Activated T-cell treated with anti-CD3 and anti-CD28 coated beads, Interleukin-2, amount 50 U/mL, for 1 hour (primary cell): Measurements from ENCODE around the gene GPX4.

Source experiments
- DNase-seq: peaks from one replicate; pipeline ENCODE4 v3.0.0-alpha.2; 2020

Gene GPX4

GRCh38 chr19:1085676-1086442 lies 17.9 kb upstream of the GPX4 start:
- peak; percentile 33 for DNase-seq

DNA sequence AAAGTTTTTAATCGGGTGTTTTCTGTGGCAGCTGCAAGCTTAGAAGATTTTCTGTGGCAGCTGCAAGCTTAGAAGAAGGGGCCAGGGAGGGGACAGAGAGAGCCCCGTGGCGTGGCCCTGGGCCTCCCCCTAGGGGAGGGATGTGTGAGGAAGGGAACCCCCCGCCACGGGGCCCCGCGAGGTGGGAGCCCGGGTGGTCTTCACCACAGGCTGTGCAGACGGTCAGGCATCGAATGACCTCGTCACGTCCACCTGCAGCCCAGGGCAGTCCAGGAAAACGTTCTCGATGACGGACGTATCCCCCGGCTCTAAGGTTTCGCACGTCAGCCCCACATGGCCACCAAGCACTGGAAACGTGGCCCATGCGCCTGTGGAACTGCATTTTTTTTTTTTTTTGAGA lies 17.2 kb upstream of the GPX4 start:
- no peak for DNase-seq

DNA sequence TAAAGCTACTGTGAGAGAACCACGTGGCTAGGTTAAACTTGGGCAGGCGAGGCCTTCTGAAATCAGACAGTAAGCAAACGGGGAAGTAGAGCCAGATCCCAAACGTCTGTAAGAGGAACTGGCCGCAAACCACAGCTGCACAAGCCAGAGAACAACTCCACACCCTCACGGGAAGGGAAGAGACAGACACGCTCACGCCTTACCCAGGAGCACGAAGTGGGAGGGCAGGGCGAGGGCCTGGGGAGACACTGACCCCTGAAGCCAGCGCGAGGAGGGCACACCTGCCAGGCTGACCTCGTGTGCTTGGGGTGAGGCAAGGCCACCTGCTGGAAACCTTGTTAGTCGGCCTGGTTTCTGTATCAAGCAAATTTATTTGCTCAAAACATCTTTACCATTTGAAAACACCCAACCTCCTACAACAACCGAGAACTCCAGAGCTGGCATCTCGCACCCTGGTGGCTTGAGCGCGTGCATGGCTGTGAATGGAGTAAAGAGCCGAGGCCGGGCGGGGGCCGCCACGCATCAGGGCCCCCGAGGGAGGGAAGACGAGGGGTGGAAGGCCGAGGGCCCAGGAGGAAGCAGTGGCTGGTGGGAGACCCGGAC lies 15.9 kb upstream of the GPX4 start:
- peak; percentile 65 for DNase-seq

DNA sequence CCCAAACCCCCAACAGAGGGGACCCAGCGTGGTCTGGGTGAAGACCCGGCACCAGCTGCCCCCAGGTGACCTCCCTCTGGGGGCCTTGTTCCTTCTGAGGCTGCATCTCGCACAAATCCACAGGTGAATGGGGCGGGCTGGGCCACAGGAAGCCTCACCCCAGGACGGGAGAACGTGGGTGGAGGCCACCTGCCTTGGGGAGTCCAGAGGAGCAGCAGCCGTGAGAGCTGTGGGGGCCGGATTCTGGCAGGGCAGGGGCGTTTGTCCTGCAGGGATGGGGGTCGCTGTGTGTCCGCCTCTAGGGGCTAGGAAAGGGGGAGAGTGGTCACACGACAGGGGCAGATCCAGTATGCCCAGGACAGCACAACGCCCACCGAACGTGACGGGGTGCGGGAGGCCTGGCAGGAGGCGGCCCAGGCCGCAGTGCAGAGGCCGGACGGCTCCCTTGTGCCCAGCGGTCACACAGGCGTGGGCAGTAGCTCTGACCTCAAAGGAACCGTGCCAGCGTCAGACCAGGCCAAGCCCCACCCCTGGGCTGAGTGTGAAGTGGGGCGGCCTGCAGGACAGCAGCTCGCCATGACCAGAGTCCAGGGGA lies 15.3 kb upstream of the GPX4 start:
- DNase-seq, result no peak

DNA sequence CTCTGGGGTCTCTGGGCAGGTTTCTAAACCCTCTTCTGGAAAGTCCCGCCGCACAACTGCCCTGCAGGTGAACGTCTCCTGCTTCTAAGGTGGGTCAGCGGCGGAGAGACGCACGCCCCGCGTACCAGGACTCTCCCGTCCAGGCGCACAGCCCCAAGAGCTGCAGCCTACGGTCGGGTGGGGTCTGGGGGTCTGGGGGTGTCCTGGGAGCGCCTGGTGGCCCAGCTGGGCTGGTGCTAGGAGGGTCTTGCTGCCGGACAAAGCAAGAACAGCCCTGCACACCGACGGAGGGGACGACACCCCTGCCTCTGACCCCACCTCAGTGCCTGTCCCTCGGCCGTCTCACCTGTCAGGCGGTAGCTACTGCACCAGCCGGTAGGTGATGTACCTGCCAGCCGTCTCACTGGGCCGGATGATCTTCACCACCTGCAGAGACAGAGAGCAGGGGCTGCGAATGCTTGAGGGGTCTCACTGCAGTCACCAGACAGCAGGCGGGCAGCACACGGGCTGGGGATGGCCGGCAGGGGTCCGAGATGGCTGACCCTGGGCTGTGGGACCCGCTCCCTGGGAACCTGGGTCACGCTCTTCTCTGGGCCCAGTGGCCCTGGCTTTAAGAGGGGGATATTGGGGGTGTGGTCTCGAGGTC lies 14.5 kb upstream of the GPX4 start:
- DNase-seq, result no peak

GRCh38 chr19:1089891-1090290 lies 13.9 kb upstream of the GPX4 start:
- peak; percentile 53 for DNase-seq

DNA sequence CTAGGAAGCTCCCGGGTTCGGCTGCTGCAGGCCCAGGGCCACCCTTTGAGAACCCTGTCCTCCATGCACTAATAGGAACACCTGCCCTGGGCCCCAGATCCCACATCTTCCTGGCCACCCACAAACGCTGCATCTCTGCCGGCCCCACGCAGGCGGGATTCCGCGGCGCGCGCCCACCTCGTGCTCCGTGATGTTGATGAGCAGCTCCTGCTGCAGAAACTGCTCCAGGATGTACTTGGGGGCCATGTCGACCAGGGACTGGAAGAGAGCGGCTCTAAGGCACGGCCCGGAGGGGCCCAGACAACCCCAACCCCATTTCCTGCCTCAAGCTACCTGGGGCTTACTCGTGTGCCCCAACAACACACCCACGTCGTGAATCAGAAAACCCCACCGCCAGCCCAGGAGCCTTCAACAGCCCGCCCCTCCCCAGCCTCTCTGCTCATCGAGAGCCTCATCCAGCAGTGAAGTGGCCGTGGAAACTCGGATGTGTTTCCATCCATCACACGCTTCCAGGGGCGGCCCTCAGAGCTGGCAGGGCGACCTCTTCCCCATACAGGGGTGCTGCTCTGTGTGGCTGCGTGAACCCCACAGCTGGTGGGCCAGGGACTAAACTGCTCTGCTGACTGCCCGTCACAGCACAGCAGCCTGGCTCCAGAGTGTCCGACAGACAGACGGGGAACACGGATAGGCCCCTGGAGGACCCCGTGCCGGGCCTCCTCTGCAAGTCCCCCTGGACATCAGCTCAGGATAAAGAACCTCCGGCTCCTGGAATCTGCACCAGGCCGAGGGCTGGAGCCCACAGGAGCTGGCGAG lies 12.9 kb upstream of the GPX4 start:
- DNase-seq, result peak; percentile 46

DNA sequence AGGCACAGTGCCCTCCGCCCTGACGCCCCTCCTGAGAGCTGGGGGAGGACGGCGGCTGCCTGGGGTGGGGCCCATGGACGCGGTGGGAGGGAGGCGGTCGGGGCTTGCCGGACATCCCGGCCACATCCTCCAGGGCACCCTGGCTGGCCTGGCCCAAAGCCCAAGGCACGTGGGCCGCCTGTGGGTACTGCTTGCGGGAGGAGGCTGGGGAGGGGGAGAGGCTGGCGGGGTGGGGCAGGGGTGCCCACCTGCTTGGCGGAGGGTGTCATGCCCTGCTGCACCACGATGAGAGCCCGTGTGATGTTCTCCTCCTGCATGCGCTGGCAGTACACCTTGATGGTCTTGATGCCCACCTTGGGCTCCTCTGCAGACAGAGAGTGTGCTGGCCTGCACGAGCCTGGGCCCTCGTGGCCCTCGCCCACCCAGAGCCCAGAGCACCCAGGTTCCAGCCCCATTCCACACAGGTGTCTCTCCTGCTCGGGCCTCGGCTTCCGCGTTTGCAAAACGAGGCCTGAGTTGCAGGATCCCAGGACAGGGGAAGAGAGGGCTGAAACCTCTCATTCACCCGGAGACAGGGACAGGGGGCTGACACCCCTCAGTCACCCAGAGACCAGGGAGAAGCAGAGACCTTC lies 12.1 kb upstream of the GPX4 start:
- DNase-seq, result no peak

DNA sequence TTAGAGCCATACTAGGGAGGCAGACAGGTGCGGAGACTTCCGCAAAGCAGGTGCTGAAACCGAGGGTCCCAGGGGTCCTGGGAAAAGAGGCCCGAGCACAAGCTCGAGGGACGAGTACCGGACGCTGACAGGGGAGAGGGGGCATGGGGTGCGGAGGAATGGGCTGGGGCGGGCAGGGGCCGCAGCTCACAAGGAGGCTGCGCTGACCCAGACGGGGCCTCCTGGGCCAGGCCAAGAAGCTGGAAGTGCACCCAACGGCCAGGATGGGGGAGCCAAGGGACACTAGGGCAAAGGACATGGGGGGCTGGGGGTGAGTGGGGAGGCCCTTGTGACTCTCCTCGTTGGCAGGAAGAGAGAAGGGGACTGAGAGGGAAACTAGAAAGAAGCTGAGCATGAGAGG lies 10.5 kb upstream of the GPX4 start:
- DNase-seq, result no peak

- no peak for DNase-seq
These were observed 9.8 kb upstream of the GPX4 start for GRCh38 chr19:1093811-1094553.

- no peak for DNase-seq
These were observed 9.2 kb upstream of the GPX4 start for GRCh38 chr19:1094655-1094977.

GRCh38 chr19:1094978-1095701 lies 8.7 kb upstream of the GPX4 start, which contains the start of gene POLR2E:
Gene POLR2E, minus strand, starts transcription at chr19:1095375. Its CDS starts 60 bp downstream, at chr19:1095315.
- peak; percentile 99 for DNase-seq

DNA sequence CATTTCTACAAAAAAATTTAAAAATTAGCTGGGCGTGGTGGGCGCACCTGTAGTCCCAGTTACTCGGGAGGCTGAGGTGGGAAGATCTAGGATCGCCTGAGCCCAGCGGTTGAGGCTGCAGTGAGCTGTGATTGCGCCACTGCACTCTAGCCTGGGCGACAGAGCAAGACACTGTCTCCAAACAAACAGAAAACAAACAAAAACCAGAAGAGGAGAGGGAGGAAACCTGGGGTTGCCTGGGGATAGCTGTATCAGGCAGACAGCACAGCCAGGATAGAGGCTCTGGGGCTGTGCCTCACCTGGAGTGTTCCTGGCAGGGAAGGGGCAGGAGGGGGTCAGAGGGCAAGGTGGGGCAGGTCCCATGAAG lies 6.0 kb upstream of the GPX4 start:
- DNase-seq, result no peak

GRCh38 chr19:1098177-1099051 lies 5.4 kb upstream of the GPX4 start:
- no peak for DNase-seq

GRCh38 chr19:1101337-1101698 lies 2.5 kb upstream of the GPX4 start:
- DNase-seq, result no peak

DNA sequence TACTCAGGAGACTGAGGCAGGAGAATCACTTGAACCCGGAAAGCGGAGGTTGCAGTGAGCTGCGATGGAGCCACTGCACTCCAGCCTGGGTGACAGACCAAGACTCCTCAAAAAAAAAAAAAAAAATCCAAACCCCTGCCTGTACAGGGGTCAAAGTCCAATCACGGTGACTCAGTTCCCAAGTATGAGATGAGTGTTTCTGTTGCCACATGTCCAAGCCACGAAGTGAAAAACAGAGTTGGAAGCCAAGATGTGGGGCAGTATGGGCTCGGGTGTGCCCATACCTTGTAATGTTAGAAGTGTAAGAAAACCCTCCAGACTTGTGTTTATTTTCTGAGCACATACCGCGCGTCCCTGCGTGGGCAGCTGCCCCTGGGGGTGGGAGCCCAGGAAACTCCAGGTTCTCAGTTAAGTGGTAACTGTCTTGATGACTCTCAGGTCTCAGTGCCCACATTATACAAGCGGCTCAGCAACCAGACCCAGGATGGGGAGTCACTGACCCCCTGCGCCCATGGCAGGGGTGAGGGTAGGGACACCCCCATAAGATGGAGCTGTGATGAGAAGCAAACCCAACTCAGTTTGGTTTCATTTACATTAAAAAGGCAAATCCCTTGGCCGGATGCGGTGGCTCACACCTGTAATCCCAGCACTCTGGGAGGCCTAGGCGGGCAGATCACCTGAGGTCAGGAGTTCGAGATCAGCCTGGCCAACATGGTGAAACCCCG lies 1.2 kb upstream of the GPX4 start:
- peak; percentile 43 for DNase-seq

DNA sequence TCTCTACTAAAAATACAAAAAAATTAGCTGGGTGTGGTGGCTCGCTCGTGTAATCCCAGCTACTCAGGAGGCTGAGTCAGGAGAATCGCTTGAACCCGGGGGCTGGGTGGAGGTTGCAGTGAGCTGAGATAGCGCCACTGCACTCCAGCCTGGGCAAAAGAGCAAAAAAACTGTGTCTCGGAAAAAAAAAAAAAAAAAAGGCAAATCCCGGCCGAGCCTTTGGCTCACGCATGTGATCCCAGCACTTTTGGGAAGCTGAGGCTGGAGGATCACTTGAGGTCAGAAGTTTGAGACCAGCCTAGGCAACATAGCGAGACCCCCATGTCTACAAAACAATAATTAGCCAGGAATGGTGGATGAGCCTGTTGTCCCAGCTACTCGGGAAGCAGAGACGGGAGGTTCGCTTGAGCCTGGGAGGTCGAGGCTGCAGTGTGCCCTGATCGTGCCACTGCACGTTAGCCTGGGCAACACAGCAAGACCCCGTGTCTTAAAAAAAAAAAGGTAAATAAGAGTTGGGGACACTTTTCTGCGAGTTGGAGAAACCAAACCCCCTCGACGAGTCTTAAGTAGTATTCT lies 574 bp upstream of the GPX4 start:
- DNase-seq, result no peak

DNA sequence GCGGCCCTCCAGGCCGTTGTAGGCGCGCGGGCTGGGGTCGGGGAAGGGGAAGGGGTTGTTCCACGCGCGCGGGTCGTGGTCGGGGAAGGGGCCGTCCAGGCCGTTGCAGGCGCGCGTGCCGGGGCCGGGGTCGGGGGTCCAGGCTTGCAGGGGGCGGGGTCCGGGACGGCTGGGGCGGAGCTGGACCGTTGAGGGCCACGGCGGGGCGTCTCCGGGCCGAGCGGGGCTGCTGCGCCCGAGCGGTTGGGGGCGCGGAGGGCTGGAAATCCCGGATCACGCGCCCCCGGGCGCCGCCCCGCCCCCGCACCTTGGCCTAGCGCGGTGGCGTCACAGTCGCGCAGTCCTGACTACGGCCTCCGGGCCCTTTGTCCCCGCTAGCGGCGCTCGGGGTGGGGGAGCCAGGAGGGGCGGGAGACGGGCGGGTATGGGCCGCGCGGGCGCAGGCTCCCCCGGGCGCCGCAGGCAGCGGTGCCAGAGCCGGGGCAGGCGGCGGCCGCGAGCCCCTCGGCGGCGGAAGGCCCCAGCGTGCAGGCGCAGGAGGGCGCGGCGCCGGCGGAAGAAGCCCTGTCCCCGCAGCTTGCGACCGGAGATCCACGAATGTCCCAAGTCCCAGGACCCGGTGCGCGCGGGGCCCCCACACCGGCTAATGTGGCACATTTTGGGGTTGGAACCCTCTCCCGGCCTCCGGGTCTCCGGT lies 665 bp downstream of the GPX4 start:
- peak; percentile 80 for DNase-seq
